ENCODE results near the gene GNAS-AS1.

GNAS-AS1 gene

GRCh38 chr20:58807801-58808200 lies 42.9 kb downstream of the GNAS-AS1 start:
- DNase-seq = no peak

- DNase-seq = no peak
These were observed 47.2 kb downstream of the GNAS-AS1 start for GRCh38 chr20:58803533-58803932.

- DNase-seq = no peak
These were observed 48.6 kb downstream of the GNAS-AS1 start for GRCh38 chr20:58802061-58802460.

- DNase-seq = no peak
These were observed 50.4 kb downstream of the GNAS-AS1 start for GRCh38 chr20:58800134-58800871.

- DNase-seq = no peak
These were observed 53.0 kb downstream of the GNAS-AS1 start for GRCh38 chr20:58797371-58798338.

- no peak for DNase-seq
These were observed 54.8 kb downstream of the GNAS-AS1 start for GRCh38 chr20:58795923-58796245.

- no peak for DNase-seq
These were observed 55.4 kb downstream of the GNAS-AS1 start for GRCh38 chr20:58795181-58795922.

GRCh38 chr20:58794510-58795180 lies 56.1 kb downstream of the GNAS-AS1 start:
- DNase-seq = no peak

GRCh38 chr20:58793512-58794420 lies 56.9 kb downstream of the GNAS-AS1 start:
- DNase-seq = no peak

- no peak for DNase-seq
These were observed 58.3 kb downstream of the GNAS-AS1 start for GRCh38 chr20:58792426-58792825.

- no peak for DNase-seq
These were observed 59.4 kb downstream of the GNAS-AS1 start for GRCh38 chr20:58791286-58791685.

- peak; percentile 3 for DNase-seq
These were observed 60.2 kb downstream of the GNAS-AS1 start for GRCh38 chr20:58790454-58790853.

GRCh38 chr20:58788896-58789544 lies 61.7 kb downstream of the GNAS-AS1 start:
- DNase-seq = no peak

- DNase-seq = no peak
These were observed 63.3 kb downstream of the GNAS-AS1 start for GRCh38 chr20:58787211-58788005.

- no peak for DNase-seq
These were observed 66.2 kb downstream of the GNAS-AS1 start for GRCh38 chr20:58784321-58785074.

GRCh38 chr20:58783511-58784011 lies 67.1 kb downstream of the GNAS-AS1 start:
- no peak for DNase-seq

GRCh38 chr20:58781138-58781537 lies 69.6 kb downstream of the GNAS-AS1 start:
- DNase-seq = no peak

- no peak for DNase-seq
These were observed 71.9 kb downstream of the GNAS-AS1 start for GRCh38 chr20:58778760-58779159.

- no peak for DNase-seq
These were observed 73.0 kb downstream of the GNAS-AS1 start for GRCh38 chr20:58777657-58778056.

All from activated CD4-positive, alpha-beta T cell treated with anti-CD3 and anti-CD28 coated beads, Interleukin-2, Interleukin-6, amounts not matched to agents 100 ng/mL and 50 ng/mL, durations not matched to agents 16 hours and 8 hours (primary cell).